Ectodermal cell (in vitro differentiated cells): ENCODE measurements around the gene CAMK2A.

Experiments used
- H3K27ac ChIP-seq: 2 replicates; pipeline ENCODE4 v1.7.0; 2013; ENCODE audit warnings: mild to moderate bottlenecking, low read depth, low read length; ENCODE audit not compliant: insufficient read depth, poor library complexity, severe bottlenecking
- H3K27me3 ChIP-seq: 2 replicates; pipeline ENCODE4 v1.7.0; 2013; ENCODE audit warnings: mild to moderate bottlenecking, low read length; ENCODE audit not compliant: insufficient read depth, control insufficient read depth, poor library complexity, severe bottlenecking
- H3K36me3 ChIP-seq: one replicate; pipeline ENCODE4 v1.7.0; 2013; ENCODE audit warnings: low read length; ENCODE audit not compliant: control insufficient read depth, insufficient read depth
- H3K4me1 ChIP-seq: one replicate; pipeline ENCODE4 v1.7.0; 2013; ENCODE audit warnings: low read length; ENCODE audit not compliant: control insufficient read depth, insufficient read depth
- H3K4me3 ChIP-seq: 2 replicates; pipeline ENCODE4 v1.7.0; 2013; ENCODE audit warnings: low read depth, low read length, control low read depth; ENCODE audit not compliant: insufficient read depth
- H3K9me3 ChIP-seq: 2 replicates; pipeline ENCODE4 v1.7.0; 2013; ENCODE audit warnings: mild to moderate bottlenecking, low read length, moderate library complexity; ENCODE audit not compliant: control insufficient read depth
- WGBS, 2 experiments: methylation state at CpG; one replicate each; pipeline ENCODE4 v1.1.7; 2013; ENCODE audit warnings: missing lambda C conversion rate in 2 of 2; 5-methylcytosine and 5-hydroxymethylcytosine counted together

The CAMK2A gene

GRCh38 chr5:150203832-150204589 lies 85.6 kb downstream of the CAMK2A start:
- Histone ChIP-seq H3K9me3 (no peaks in the 10 kb centered on the region), H3K36me3 (no peaks in the 10 kb centered on the region), H3K27ac (no peak overlapping the region), H3K27me3 (no peaks in the 10 kb centered on the region), H3K4me3 (no peak overlapping the region), H3K4me1 (peaks cover 8% of the 10 kb centered on the region)
- 89 to 91% methylated on average over 12 of the region's 12 CpGs for WGBS, 2 experiments

- Histone ChIP-seq H3K36me3 (no peaks in the 10 kb centered on the region), H3K27me3 (no peaks in the 10 kb centered on the region), H3K4me3 (no peak overlapping the region), H3K4me1 (no peaks in the 10 kb centered on the region), H3K9me3 (no peaks in the 10 kb centered on the region), H3K27ac (no peak overlapping the region)
- WGBS, 2 experiments = 95 to 97% methylated on average over 10 of the region's 10 CpGs
Observed at GRCh38 chr5:150202501-150202900, 87.1 kb downstream of the CAMK2A start.

GRCh38 chr5:150197476-150197875 lies 92.1 kb downstream of the CAMK2A start:
- H3K4me1 ChIP-seq = no peaks in the 10 kb centered on the region
- H3K27ac ChIP-seq = no peak overlapping the region
- H3K36me3 ChIP-seq = no peaks in the 10 kb centered on the region
- WGBS, 2 experiments = 100% methylated on average over 1 of the region's 1 CpG; no CpG with 5 or more reads in 1 of the 2 experiments
- no peak overlapping the region for H3K4me3 ChIP-seq
- no peaks in the 10 kb centered on the region for H3K9me3 ChIP-seq
- peaks cover under 1% of the 10 kb centered on the region for H3K27me3 ChIP-seq

GRCh38 chr5:150196986-150197385 lies 92.6 kb downstream of the CAMK2A start:
- Histone ChIP-seq H3K36me3 (no peaks in the 10 kb centered on the region), H3K27me3 (peaks cover 5% of the 10 kb centered on the region), H3K4me1 (no peaks in the 10 kb centered on the region), H3K27ac (no peak overlapping the region), H3K4me3 (no peak overlapping the region), H3K9me3 (no peaks in the 10 kb centered on the region)
- 94% methylated on average over 16 of the region's 16 CpGs for WGBS, 2 experiments

- H3K4me3 ChIP-seq = no peak overlapping the region
- 91 to 92% methylated on average over 5 of the region's 5 CpGs for WGBS, 2 experiments
- H3K4me1 ChIP-seq = no peaks in the 10 kb centered on the region
- no peak overlapping the region for H3K27ac ChIP-seq
- H3K9me3 ChIP-seq = no peaks in the 10 kb centered on the region
- H3K36me3 ChIP-seq = no peaks in the 10 kb centered on the region
- H3K27me3 ChIP-seq = peaks cover 10% of the 10 kb centered on the region
Observed at GRCh38 chr5:150196514-150196913, 93.1 kb downstream of the CAMK2A start.

- Histone ChIP-seq H3K4me3 (no peak overlapping the region), H3K27me3 (peaks cover 16% of the 10 kb centered on the region), H3K4me1 (peaks cover 1% of the 10 kb centered on the region), H3K9me3 (no peaks in the 10 kb centered on the region), H3K27ac (no peak overlapping the region), H3K36me3 (no peaks in the 10 kb centered on the region)
- 84 to 89% methylated on average over 9 of the region's 9 CpGs for WGBS, 2 experiments
Observed at GRCh38 chr5:150195736-150196485, 93.7 kb downstream of the CAMK2A start.

- Histone ChIP-seq H3K9me3 (no peaks in the 10 kb centered on the region), H3K27ac (no peak overlapping the region), H3K4me1 (peaks cover 14% of the 10 kb centered on the region), H3K27me3 (peaks cover 51% of the 10 kb centered on the region), H3K4me3 (no peak overlapping the region), H3K36me3 (no peaks in the 10 kb centered on the region)
- WGBS, 2 experiments = 63 to 67% methylated on average over 4 of the region's 4 CpGs
Observed at GRCh38 chr5:150192462-150192861, 97.1 kb downstream of the CAMK2A start.

GRCh38 chr5:150190987-150191386 lies 98.6 kb downstream of the CAMK2A start:
- no peak overlapping the region for H3K4me3 ChIP-seq
- no peaks in the 10 kb centered on the region for H3K36me3 ChIP-seq
- H3K9me3 ChIP-seq = no peaks in the 10 kb centered on the region
- H3K27me3 ChIP-seq = peaks cover 65% of the 10 kb centered on the region
- whole genome bisulfite sequencing, 2 experiments = 31 to 41% methylated on average over 2 of the region's 2 CpGs
- peaks cover 14% of the 10 kb centered on the region for H3K4me1 ChIP-seq
- H3K27ac ChIP-seq = no peak overlapping the region

- Histone ChIP-seq H3K27ac (no peak overlapping the region), H3K4me3 (peak overlapping the region; percentile 10), H3K27me3 (peaks cover 70% of the 10 kb centered on the region), H3K36me3 (no peaks in the 10 kb centered on the region), H3K4me1 (peaks cover 18% of the 10 kb centered on the region), H3K9me3 (no peaks in the 10 kb centered on the region)
- 14 to 16% methylated on average over 15 to 16 of the region's 16 CpGs for WGBS, 2 experiments
Observed at GRCh38 chr5:150190503-150190979, 99.0 kb downstream of the CAMK2A start.

- Histone ChIP-seq H3K27ac (no peak within 1 kb of the TSS), H3K9me3 (no peaks in the 10 kb centered on the region), H3K27me3 (peaks cover 71% of the 10 kb centered on the region), H3K4me1 (peaks cover 24% of the 10 kb centered on the region), H3K36me3 (no peaks in the 10 kb centered on the region), H3K4me3 (peak within 1 kb of the TSS; percentile 10)
- 4 to 5% methylated on average over 58 of the region's 58 CpGs for WGBS, 2 experiments
Observed at GRCh38 chr5:150189728-150190502, 99.7 kb downstream of the CAMK2A start, which contains the start of gene SLC6A7. SLC6A7 (plus strand) TSS chr5:150190062; CDS start chr5:150190328, 266 bp downstream.
